SK-N-SH (cell line): ENCODE measurements around the gene KIF25.

ENCODE experiments used
- CTCF ChIP-seq: fragments of 200-600 bp; sonication (generic); IDR thresholded peaks from 2 replicates; pipeline ENCODE4 v1.6.1; 2017; ENCODE audit warnings: antibody characterized with exemption, mild to moderate bottlenecking, moderate library complexity
- EP300 ChIP-seq, 2 experiments: IDR thresholded peaks; 2 replicates each; pipeline versions ENCODE4 v1.4.0 to v1.6.1; 2012; ENCODE audit warnings: borderline replicate concordance in 1 of 2, low read depth in 1 of 2, low read length in 1 of 2
- FOXM1 ChIP-seq: IDR thresholded peaks from 2 replicates; pipeline ENCODE4 v1.4.0; 2012; ENCODE audit warnings: low read depth, mild to moderate bottlenecking
- GABPA ChIP-seq: IDR thresholded peaks from 2 replicates; pipeline ENCODE4 v1.4.0; 2012; ENCODE audit warnings: low read depth, mild to moderate bottlenecking
- POLR2AphosphoS5 ChIP-seq: IDR thresholded peaks from 2 replicates; pipeline ENCODE4 v1.6.1; 2012; ENCODE audit warnings: low read depth, low read length
- RFX5 ChIP-seq: IDR thresholded peaks from 2 replicates; pipeline ENCODE4 v1.6.1; 2012; ENCODE audit warnings: mild to moderate bottlenecking, improper control_type of control experiment, low read length
- TAF1 ChIP-seq: IDR thresholded peaks from 2 replicates; pipeline ENCODE4 v1.6.1; 2012; ENCODE audit warnings: low read depth, mild to moderate bottlenecking, low read length, moderate library complexity, borderline replicate concordance
- TEAD4 ChIP-seq: IDR thresholded peaks from 2 replicates; pipeline ENCODE4 v1.4.0; 2012; ENCODE audit warnings: mild to moderate bottlenecking, borderline replicate concordance; ENCODE audit not compliant: insufficient read depth
- YY1 ChIP-seq: IDR thresholded peaks from 2 replicates; pipeline ENCODE4 v1.4.0; 2012; ENCODE audit warnings: low read depth, mild to moderate bottlenecking
- TF ChIP-seq, protein P1 (sequence below): fragments of 150-350 bp; IDR thresholded peaks from 2 replicates; pipeline ENCODE4 v1.6.1; 2016; ENCODE audit warnings: mild to moderate bottlenecking, low read depth, low read length
- TF ChIP-seq, protein P2 (sequence below): IDR thresholded peaks from 2 replicates; pipeline ENCODE4 v1.4.0; 2012; ENCODE audit warnings: low read depth

GRCh38 chr6:168048724-168049025, 51.2 kb downstream of the KIF25 start:
- TF ChIP-seq GABPA, result no peak
- no peak for TF ChIP-seq CTCF
- TF ChIP-seq EP300 (IDR thresholded peaks at IDR 0.05; ENCODE audit: borderline replicate concordance in 1 of 2, low read depth in 1 of 2, low read length in 1 of 2), result no peak
- TF ChIP-seq YY1, result no peak
- TF ChIP-seq TAF1, result no peak
- no peak for TF ChIP-seq POLR2AphosphoS5
- TF ChIP-seq, protein P1, sequence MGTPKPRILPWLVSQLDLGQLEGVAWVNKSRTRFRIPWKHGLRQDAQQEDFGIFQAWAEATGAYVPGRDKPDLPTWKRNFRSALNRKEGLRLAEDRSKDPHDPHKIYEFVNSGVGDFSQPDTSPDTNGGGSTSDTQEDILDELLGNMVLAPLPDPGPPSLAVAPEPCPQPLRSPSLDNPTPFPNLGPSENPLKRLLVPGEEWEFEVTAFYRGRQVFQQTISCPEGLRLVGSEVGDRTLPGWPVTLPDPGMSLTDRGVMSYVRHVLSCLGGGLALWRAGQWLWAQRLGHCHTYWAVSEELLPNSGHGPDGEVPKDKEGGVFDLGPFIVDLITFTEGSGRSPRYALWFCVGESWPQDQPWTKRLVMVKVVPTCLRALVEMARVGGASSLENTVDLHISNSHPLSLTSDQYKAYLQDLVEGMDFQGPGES, result no peak
- TF ChIP-seq FOXM1, result no peak
- TF ChIP-seq, protein P2, sequence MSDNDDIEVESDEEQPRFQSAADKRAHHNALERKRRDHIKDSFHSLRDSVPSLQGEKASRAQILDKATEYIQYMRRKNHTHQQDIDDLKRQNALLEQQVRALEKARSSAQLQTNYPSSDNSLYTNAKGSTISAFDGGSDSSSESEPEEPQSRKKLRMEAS, result no peak
- TF ChIP-seq RFX5, result no peak
- no peak for TF ChIP-seq TEAD4
